ENCODE data around the gene CERS6. TPM values are rescaled to one million over a fixed set of nuclear protein-coding genes. Genes with fewer than 3 reads are reported as not detected.
A peak's percentile ranks its signal among the peaks of the same experiment; 100 is the strongest.

Gene CERS6
- total RNA-seq, 4 donors from 2014 or later, result 45.0 to 61.2 (median 56.4) TPM

DNA sequence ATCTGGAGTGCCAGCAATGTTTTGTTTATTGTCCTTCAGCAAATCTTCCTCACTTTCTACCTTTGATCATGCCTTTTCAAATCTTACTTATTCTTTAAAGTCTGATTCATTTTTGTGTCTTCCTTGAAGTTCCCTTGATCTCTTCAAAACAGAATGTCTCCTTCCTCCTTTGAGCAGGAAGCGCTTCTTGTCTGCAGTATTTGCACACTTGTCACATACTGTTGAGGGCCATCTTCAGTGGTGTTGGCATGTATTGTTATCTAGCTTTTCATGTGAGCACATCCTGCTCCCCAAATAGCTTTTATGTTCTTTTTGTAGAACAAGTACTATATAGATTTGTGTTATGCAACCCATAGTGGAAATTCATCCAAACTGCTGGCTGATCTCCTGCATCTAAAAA is 5.9 kb upstream of the CERS6 start:
- H3K36me3 ChIP-seq, result no peaks in the 10 kb centered on the region
- no peak for TF ChIP-seq POLR2A (IDR thresholded peaks at IDR 0.05)
- TF ChIP-seq EP300 (IDR thresholded peaks at IDR 0.05), result no peak
- TF ChIP-seq, protein P1, sequence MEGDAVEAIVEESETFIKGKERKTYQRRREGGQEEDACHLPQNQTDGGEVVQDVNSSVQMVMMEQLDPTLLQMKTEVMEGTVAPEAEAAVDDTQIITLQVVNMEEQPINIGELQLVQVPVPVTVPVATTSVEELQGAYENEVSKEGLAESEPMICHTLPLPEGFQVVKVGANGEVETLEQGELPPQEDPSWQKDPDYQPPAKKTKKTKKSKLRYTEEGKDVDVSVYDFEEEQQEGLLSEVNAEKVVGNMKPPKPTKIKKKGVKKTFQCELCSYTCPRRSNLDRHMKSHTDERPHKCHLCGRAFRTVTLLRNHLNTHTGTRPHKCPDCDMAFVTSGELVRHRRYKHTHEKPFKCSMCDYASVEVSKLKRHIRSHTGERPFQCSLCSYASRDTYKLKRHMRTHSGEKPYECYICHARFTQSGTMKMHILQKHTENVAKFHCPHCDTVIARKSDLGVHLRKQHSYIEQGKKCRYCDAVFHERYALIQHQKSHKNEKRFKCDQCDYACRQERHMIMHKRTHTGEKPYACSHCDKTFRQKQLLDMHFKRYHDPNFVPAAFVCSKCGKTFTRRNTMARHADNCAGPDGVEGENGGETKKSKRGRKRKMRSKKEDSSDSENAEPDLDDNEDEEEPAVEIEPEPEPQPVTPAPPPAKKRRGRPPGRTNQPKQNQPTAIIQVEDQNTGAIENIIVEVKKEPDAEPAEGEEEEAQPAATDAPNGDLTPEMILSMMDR (IDR thresholded peaks at IDR 0.05), result no peak
- TF ChIP-seq POLR2AphosphoS5 (IDR thresholded peaks at IDR 0.05), result no peak
- ATAC-seq, result no peak
- H3K27me3 ChIP-seq, result no peaks in the 10 kb centered on the region
- peaks cover 0 to 3% (median 0%) of the 10 kb centered on the region in 3 donors for H3K4me1 ChIP-seq
- 83 to 100% methylated on average over 1 of the region's 1 CpG for WGBS, 2 donors (ENCODE audit: low coverage in 1 of 2)
- H3K9me3 ChIP-seq, result peaks cover 0 to 2% (median 0%) of the 10 kb centered on the region in 3 donors
- no peak overlapping the region for H3K4me3 ChIP-seq
- no peak overlapping the region for H3K27ac ChIP-seq

DNA sequence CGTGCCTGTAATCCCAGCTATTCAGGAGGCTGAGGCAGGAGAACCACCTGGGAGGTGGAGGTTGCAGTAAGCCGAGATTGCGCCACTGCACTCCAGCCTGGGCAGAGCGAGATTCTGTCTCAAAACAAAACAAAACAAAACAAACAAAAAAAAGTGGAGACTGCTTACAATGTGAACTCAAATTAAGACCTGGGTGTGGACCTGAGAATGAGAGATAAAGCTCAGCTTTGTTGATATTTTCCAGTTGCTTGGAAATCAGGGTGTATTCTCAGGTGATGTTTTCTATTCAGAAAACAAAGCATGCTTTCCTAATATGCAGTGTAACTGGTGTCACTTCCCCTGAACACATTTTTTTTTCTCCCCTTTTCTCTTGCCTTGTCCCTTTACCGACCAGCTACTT is 5.3 kb upstream of the CERS6 start:
- Histone ChIP-seq H3K4me1 (peaks cover 0 to 9% (median 0%) of the 10 kb centered on the region in 3 donors), H3K9me3 (no peaks in the 10 kb centered on the region), H3K36me3 (no peaks in the 10 kb centered on the region), H3K4me3 (no peak overlapping the region), H3K27me3 (no peaks in the 10 kb centered on the region), H3K27ac (no peak overlapping the region)
- WGBS, 2 donors (ENCODE audit: low coverage in 1 of 2), result 48 to 71% methylated on average over 2 to 5 of the region's 5 CpGs
- TF ChIP-seq POLR2AphosphoS5 (IDR thresholded peaks at IDR 0.05), result no peak
- no peak for TF ChIP-seq EP300 (IDR thresholded peaks at IDR 0.05)
- no peak for ATAC-seq

DNA sequence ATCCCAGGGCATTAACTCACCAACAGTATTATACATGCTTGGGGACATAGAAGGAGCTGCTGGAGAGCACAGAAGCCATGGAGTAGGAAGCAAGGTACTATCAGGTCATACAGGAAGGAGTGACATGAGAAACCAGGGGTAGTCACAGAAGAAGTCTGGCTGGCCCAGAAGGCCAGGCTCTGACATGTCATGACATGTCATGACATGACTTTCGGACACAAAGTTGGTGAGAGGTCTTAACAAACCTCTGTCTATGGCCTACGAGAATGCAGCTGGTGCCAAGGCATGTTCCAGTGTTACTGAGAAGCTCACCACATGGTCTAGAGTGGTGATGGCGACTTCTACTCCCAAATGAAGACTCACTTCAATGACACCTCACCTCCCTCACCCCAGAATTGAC is 3.3 kb upstream of the CERS6 start:
- 89 to 100% methylated on average over 1 to 2 of the region's 3 CpGs for WGBS, 2 donors (ENCODE audit: low coverage in 1 of 2)
- H3K4me1 ChIP-seq, result peaks cover 0 to 14% (median 0%) of the 10 kb centered on the region in 3 donors
- ATAC-seq, result no peak
- no peaks in the 10 kb centered on the region for H3K27me3 ChIP-seq
- H3K27ac ChIP-seq, result no peak overlapping the region
- H3K9me3 ChIP-seq, result no peaks in the 10 kb centered on the region
- H3K36me3 ChIP-seq, result no peaks in the 10 kb centered on the region
- H3K4me3 ChIP-seq, result no peak overlapping the region
- TF ChIP-seq, protein P1 (IDR thresholded peaks at IDR 0.05), result no peak
- TF ChIP-seq POLR2A (IDR thresholded peaks at IDR 0.05) (no peak), EP300 (IDR thresholded peaks at IDR 0.05) (no peak), POLR2AphosphoS5 (IDR thresholded peaks at IDR 0.05) (no peak)

DNA sequence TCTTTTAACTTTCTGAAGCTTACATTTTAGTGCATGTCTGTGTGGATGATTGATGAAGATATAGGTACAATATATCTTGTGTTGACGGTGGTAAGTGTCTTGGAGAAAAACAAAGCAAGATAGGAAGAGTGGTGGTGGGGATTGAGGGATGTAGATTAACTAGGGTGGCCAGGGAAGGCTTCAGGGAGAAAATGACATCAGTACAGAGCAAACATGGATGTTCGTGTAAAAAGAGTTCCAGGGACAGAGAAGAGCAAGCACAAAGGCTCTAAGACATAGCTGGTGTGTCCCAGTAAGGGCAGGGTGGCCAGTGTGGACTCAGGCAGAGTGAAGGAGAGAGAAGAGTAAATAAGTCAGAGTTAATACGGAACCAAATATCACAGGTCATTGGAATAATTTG is 2.7 kb upstream of the CERS6 start:
- Histone ChIP-seq H3K36me3 (no peaks in the 10 kb centered on the region), H3K27ac (no peak overlapping the region), H3K4me1 (peaks cover 0 to 20% (median 0%) of the 10 kb centered on the region in 3 donors), H3K9me3 (no peaks in the 10 kb centered on the region), H3K27me3 (no peaks in the 10 kb centered on the region), H3K4me3 (no peak overlapping the region)
- no peak for ATAC-seq
- TF ChIP-seq POLR2AphosphoS5 (IDR thresholded peaks at IDR 0.05) (no peak), EP300 (IDR thresholded peaks at IDR 0.05) (no peak), POLR2A (IDR thresholded peaks at IDR 0.05) (no peak)
- TF ChIP-seq, protein P1 (IDR thresholded peaks at IDR 0.05), result no peak
- WGBS, 2 donors (ENCODE audit: low coverage in 1 of 2), result 89 to 91% methylated on average over 3 of the region's 3 CpGs

DNA sequence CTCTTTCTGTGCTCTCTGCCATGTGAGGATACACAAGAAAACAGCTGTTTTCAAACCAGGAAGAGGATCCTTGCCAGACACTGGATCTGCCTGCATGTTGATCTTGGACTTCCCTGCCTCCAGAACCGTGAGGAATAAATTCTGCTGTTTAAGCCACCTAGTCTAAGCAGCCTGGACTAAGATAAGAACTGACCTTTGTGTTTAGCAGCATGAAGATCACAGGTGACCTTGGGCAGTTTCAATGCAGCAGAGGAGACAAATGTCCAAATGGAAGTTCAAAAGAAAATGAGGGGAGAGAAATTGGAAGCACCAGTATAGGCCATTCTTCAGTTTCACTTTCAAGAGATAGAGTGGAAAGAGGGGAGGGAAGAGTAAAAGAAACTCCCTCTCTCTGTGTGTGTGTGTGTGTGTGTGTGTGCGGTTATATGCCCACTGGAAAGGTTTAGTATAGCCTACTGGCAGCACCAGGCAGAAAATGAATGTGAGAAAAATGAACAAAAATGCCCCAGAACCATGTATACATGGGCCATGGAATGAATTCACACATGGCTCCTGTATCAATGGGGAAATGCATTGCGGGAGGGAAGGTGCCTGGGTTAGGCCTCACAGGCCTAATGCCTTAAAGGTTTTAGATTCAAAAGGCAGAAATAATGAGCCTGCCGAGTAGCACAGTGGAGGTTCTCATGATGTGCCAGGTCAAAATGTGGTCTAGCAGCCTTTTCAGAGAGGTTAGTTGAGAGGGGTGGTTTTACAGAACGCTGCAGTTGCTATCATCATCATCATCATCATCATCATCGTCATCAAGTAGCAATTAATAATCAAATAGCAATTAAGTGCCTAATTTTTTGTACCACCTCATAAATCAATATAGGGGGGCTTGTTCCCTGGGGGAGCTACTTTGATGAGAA is 1.1 kb upstream of the CERS6 start:
- ATAC-seq, result no peak
- H3K27ac ChIP-seq, result peak overlapping the region in 3 of 4 donors; percentile 84 to 93 (median 92)
- 64 to 84% methylated on average over 4 to 6 of the region's 6 CpGs for WGBS, 2 donors (ENCODE audit: low coverage in 1 of 2)
- H3K9me3 ChIP-seq, result no peaks in the 10 kb centered on the region
- no peaks in the 10 kb centered on the region for H3K36me3 ChIP-seq
- H3K4me1 ChIP-seq, result peaks cover 0 to 33% (median 0%) of the 10 kb centered on the region in 3 donors
- no peaks in the 10 kb centered on the region for H3K27me3 ChIP-seq
- TF ChIP-seq EP300 (IDR thresholded peaks at IDR 0.05), result no peak
- TF ChIP-seq POLR2A (IDR thresholded peaks at IDR 0.05), result no peak
- TF ChIP-seq, protein P1 (IDR thresholded peaks at IDR 0.05), result no peak
- no peak for TF ChIP-seq POLR2AphosphoS5 (IDR thresholded peaks at IDR 0.05)
- H3K4me3 ChIP-seq, result peak overlapping the region; percentile 64 to 98
